Activated effector memory CD4-positive, alpha-beta T cell treated with Interleukin-2 at 50 U/mL for 16 hours (primary cell): ENCODE measurements around the gene DDOST.
"Not testable (repeated sequence)": the region's sequence is repeated elsewhere in the genome, so short reads cannot be mapped to it uniquely, and the experiment has no call there.

Source experiments
- DNase-seq: peaks from one replicate; pipeline ENCODE4 v3.0.0-alpha.2; 2020

Gene DDOST

GRCh38 chr1:20619999-20620398 is 41.2 kb downstream of the DDOST start:
- DNase-seq, result no peak

DNA sequence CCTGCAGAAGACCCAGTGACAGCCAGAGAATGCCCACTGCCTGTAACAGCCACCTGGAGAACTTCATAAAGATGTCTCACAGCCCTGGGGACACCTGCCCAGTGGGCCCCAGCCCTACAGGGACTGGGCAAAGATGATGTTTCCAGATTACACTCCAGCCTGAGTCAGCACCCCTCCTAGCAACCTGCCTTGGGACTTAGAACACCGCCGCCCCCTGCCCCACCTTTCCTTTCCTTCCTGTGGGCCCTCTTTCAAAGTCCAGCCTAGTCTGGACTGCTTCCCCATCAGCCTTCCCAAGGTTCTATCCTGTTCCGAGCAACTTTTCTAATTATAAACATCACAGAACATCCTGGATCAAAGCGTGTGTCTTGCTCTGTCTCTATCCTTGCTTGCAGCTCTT is 42.6 kb downstream of the DDOST start:
- no peak for DNase-seq

- DNase-seq, result no peak
These were observed 44.2 kb downstream of the DDOST start for GRCh38 chr1:20616847-20617487.

- DNase-seq, result no peak
These were observed 45.0 kb downstream of the DDOST start for GRCh38 chr1:20615946-20616846.

DNA sequence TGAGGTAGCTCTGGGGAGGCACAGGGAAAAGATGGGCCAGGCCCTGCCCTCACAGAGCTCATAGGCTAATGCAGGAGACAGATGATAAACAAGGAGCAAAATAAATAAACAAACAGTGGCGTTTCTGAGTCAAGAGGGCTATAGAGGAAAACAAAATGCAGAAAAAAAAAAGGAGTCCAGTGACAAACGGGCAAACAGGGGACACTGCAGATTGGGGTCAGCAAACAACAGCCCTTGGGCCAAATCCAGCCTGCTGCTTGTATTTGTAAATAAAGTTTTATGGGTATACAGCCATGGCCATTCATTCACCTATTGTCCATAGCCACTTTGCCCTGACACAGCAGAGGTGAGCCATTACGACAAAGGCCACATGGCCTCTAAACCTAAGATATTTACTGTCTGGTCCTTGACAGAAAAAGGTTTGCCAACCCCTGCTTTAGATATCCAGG is 47.0 kb downstream of the DDOST start:
- DNase-seq, result no peak

- DNase-seq, result no peak
These were observed 48.9 kb downstream of the DDOST start for GRCh38 chr1:20612221-20612746.

DNA sequence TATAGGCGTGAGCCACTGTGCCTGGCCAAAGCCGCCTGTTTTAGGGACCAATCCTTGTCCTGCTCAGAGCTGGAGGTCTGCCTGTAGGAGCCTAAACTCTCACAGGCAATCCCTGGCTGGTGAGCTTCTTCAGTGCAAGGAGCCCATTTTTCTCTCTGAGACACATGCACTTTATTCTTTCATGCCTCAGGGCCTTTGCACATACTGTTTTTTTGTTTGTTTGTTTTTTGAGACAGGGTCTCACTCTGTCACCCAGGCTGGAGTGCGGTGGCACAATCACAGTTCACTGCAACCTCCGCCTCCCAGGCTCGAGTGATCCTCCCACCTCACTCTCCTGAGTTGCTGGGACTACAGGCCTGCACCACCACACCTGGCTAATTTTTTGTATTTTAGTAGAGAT is 49.5 kb downstream of the DDOST start:
- no peak for DNase-seq

- DNase-seq, result no peak
These were observed 50.2 kb downstream of the DDOST start for GRCh38 chr1:20610970-20611369.

DNA sequence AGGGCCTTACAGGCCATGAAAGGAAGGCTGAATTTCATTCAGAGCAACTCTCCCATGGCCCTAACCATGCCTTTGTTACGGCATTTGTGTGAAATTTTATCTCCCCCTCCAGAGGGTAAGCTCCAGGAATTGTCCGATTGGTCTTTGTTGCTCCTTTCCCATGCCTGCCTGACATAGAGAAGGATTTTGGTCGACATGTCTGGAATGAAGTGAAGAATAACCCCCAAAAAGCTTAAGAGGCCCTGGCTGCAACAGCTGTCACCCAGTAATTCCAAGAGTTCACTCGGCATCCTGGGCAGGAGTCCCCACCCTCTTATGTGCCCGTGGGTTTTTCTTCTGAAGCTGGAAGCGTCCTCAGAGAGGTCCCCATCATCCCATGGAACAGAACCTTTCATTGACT is 51.6 kb downstream of the DDOST start:
- no peak for DNase-seq

DNA sequence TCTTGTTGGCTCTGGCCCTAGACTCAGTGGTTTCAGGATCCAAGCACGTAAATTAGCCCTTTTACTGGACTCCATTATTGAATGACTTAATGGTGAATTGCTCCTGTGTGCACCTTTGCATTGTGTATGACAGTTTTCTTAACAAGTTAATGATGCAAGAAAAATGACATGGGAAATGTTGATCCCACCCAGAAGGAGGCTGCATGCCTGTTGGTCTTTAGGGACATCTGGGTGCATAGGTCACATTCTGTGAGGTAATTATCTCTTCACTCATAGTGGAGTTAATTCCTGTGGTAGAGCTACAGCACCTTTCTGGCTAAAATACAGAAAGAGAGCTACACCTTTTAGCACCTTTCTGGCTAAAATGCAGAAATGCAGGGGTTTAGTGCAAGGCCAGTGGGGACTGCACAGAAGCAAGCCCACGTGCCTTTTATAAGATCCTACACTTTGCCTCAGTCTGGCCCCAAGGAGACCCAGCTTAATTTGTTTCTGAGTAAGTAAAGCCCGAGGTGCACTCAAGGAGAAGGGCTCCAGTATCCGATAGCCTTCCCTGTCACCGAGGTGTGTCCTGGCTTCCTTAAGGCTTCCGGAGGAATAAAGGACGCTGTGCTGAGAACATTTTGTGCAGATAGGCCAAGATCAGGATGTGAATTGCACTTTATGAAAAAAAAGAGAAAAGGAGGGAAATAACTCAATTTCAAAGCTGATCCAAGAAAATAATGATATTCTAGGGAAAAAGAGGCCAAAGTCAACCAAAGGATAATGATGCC is 54.2 kb downstream of the DDOST start:
- DNase-seq, result not testable (repeated sequence)

- no peak for DNase-seq
These were observed 56.5 kb downstream of the DDOST start for GRCh38 chr1:20604678-20605077.

DNA sequence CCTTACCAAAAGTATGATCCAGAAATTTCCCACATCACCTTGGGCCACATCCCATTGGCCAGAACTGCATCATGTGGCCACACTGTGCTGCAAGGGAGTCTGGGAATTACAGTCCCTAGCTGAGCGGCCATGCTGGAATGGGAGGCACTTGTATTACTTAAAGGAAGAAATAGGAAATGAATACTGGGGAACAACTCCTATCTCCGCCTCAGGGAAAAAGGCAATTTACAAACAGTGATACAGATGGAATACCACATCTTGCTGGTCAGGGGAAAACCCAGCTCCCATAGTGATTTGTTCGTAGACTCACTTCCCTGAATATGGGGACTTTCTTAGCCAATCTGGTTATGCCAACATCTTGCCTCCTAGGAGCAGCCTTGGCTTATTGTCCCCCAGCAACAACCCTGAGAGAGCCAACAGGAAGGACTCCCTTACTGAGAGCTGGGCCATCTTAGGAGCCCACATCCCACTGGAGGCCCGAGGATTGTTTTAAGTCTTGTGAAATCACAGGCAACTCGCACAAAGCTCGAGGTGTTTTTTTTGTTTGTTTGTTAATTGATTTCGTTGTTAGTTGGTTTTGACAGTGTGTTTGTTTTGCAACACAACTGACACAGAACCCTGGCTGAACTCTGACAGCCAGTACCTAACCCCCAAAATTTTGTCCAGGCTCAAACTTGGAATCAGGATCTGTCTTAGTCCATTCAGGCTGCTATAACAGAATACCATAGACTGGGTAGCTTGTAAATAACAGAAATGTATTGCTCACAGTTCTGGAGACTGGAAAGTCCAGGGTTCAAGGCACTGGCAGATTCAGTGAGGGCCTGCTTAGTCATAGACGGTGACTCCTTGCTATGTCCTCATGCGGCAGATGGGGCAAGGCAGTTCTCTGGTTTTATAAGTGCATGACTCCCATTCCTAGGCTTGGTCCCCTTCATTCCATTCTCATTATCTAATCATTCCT is 57.4 kb downstream of the DDOST start:
- DNase-seq, result no peak

DNA sequence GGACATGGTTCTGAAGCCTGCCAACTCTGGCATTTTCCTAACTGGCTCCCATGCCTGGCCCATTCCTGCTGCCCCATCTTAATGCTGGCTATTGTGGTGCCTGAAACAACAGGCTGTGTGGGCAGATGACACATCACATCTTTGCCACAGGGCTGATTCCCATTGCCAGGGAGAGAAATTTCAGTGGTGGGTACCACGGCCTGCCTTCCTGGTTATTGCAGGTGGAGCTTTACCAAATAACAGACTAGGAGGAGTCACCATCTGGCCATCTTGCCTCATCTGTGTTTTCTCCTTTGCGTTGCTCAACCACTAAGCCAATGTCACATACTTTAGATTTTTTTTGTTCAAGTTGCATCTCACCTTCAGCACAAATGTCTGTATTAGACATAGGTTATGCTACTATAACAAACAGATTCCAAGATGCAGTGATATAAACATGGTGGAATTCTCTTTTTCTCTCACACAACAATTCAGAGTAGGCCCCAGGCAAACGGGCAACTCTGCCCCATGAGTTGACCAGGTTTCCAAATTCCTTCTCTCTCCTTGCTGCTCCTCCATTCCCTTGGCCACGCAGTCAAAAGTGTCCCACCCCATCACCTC is 58.2 kb downstream of the DDOST start:
- no peak for DNase-seq
